Hematopoietic multipotent progenitor cell treated with erythropoietin and hydrocortisone succinate and interleukin-3 and kit ligand, for 4 days (in vitro differentiated cells): Measurements from ENCODE around the gene RNF4.
A peak's percentile ranks its signal among the peaks of the same experiment; 100 is the strongest.
"Not testable (repeated sequence)": the region's sequence is repeated elsewhere in the genome, so short reads cannot be mapped to it uniquely, and the experiment has no call there.

Experiments
- DNase-seq: peaks from one replicate; pipeline ENCODE4 v3.0.0-alpha.2; 2015

RNF4 gene

GRCh38 chr4:2489081-2489805, 20.3 kb downstream of the RNF4 start:
- no peak for DNase-seq

- no peak for DNase-seq
Measured at GRCh38 chr4:2489841-2490552, 21.1 kb downstream of the RNF4 start.

- DNase-seq: no peak
Measured at GRCh38 chr4:2492970-2493369, 24.1 kb downstream of the RNF4 start.

DNA sequence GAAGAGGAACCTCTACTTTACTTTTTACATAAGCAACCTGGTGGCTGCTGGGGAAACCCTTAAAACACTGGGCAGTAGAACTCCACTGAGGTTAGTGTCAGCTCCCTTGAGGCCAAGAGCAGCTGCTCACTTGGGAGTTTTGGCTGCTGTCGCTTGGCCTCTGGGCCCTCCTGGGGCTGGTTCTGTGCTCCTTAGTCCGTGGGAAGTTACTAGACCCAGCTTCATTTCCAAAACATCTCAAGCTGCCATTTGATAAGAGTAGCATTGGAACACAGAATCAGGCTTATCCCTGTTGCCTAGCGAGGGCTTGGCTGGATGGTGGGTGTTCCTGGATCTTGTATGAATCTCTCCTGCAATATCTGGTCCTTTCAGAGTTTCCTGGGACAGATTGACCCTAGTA, 26.1 kb downstream of the RNF4 start:
- DNase-seq: no peak

- DNase-seq: no peak
Measured at GRCh38 chr4:2497324-2497723, 28.4 kb downstream of the RNF4 start.

GRCh38 chr4:2497931-2498330, 29.0 kb downstream of the RNF4 start:
- DNase-seq: no peak

GRCh38 chr4:2500547-2500946, 31.6 kb downstream of the RNF4 start:
- no peak for DNase-seq

GRCh38 chr4:2501034-2501594, 32.2 kb downstream of the RNF4 start:
- DNase-seq: no peak

DNA sequence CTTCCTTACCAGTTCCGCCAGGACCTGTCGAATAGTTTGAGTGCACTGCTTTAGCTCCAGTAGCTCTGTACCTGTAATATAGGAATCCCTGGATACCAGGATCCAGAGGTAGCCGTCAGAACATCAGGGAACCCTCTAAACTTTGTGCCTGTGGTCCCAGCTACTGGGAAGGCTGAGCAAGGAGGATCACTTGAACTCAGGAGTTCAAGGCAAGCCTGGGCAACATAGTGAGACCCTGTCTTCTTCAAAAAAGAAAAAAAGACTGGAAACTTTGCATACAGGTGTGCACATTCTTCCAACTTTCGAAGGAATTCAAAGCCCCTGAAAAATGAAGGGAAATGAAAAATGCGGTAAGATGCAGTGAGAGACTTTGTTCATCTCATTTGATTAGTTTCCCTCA, 34.9 kb downstream of the RNF4 start:
- DNase-seq: no peak

DNA sequence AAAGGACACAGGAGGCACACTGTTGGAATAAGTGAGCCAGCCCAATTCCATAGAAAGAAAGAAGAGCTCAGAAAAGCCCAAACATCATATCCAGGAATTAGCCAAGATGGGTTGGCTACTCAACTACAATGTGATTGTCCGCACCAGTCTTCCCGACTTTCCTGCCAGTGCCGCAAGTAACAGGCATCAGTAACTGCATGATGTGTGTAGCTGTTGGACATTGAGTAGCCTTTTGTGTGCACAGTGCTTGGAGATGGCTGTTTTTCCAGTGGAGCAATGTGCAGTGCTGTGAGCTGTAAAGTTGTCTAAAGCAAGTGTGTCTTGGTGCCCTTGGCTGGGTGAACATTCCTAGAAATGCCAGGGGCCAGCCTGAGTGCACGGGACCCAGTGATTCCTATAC, 38.4 kb downstream of the RNF4 start:
- no peak for DNase-seq

- DNase-seq: no peak
Measured at GRCh38 chr4:2507855-2508254, 38.9 kb downstream of the RNF4 start.

- DNase-seq: no peak
Measured at GRCh38 chr4:2510351-2511259, 41.7 kb downstream of the RNF4 start.

- DNase-seq: no peak
Measured at GRCh38 chr4:2511645-2512131, 42.8 kb downstream of the RNF4 start.

GRCh38 chr4:2512396-2513135, 43.7 kb downstream of the RNF4 start:
- DNase-seq: no peak

GRCh38 chr4:2514193-2514592, 45.3 kb downstream of the RNF4 start:
- DNase-seq: not testable (repeated sequence)

DNA sequence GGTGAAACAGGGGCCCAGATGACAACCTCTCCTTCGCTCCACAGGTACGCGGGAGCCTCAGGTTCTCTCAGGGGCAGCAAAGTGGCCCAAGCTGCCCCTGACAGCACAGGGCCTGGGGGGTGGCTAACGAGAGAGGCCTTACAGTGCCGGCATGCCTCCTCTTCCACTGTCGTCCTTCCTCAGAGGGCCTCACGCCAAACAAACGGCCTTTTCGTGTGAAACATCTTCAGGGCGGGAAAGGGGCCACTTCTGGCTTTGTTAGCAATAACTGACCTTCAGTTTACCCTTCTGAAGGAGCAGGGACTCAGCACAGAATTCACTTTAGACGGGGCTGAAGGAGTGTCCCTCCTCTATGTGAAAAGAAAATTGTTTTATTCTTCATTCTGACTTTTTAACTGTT, 46.0 kb downstream of the RNF4 start:
- not testable (repeated sequence) for DNase-seq

GRCh38 chr4:2515830-2516550, 47.1 kb downstream of the RNF4 start:
- no peak for DNase-seq

GRCh38 chr4:2516635-2517034, 47.7 kb downstream of the RNF4 start:
- DNase-seq: no peak

GRCh38 chr4:2526559-2526958, 57.7 kb downstream of the RNF4 start:
- peak; percentile 30 for DNase-seq

- DNase-seq: no peak
Measured at GRCh38 chr4:2534904-2535375, 66.0 kb downstream of the RNF4 start.
